ENCODE measurements around the gene CRADD.

- TF ChIP-seq CTCF (IDR thresholded peaks at IDR 0.05) (no peak), POLR2A (IDR thresholded peaks at IDR 0.05) (no peak)
These were observed 226.9 kb downstream of the CRADD start for GRCh38 chr12:93904124-93904523.
